ENCODE measurements around the gene TEFM. TPM values are rescaled to one million over a fixed set of nuclear protein-coding genes. Genes with fewer than 3 reads are reported as not detected.
"Not testable (repeated sequence)": the region's sequence is repeated elsewhere in the genome, so short reads cannot be mapped to it uniquely, and the experiment has no call there.

Gene TEFM, protein sequence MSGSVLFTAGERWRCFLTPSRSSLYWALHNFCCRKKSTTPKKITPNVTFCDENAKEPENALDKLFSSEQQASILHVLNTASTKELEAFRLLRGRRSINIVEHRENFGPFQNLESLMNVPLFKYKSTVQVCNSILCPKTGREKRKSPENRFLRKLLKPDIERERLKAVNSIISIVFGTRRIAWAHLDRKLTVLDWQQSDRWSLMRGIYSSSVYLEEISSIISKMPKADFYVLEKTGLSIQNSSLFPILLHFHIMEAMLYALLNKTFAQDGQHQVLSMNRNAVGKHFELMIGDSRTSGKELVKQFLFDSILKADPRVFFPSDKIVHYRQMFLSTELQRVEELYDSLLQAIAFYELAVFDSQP
- 10 to 100 TPM; 14.2 to 19.5 (median 14.9) TPM for polyA plus RNA-seq

DNA sequence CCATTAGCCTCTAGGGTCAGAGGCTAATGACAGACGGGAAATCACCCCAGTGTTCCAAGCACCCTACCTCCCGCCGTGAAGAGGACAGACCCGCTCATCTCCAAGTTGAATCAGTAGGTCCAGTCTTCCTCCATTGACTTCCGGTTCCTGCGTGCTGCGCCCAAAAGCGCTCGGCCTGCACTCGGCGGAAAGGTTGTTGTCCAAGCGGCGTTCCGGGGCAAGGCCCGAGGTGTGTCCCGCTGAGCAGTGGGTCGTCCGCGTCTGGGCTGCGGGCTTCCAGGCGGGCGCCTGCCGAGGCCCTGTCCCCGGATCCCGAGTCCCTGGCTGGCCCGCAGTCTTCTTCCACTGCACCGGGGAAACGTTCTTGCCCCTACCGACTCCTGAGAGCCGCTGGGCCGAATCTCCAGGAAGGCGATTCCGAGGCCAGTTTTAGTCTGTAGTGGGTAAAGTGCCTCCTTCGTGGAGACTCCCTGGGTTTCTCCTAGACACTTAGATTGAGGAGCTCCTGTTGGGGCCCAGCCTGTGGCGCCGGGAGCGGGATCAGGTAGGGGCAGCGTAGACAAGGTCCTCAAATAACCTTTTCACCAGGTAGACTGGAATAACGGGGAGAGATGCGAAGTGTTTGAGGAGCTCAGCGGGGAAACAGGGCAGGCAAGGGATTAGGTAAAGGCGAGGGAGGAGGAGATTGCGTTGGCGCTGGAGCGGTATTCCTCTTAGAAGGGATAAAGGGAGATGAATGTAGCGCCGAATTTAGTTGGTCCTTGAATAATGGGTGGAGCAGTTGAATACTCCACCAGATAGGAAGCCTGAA, at the start of gene TEFM:
Gene TEFM (minus strand): TSS at position 138 of the 811 bp plus-strand sequence. CDS start 40 bp downstream, at position 98.
- Mint-ChIP-seq H3K4me1 (peaks cover 40 to 49% of the 10 kb centered on the region in 2 donors), H3K27ac (peak within 1 kb of the TSS; percentile 88 to 98 (median 95)), H3K36me3 (peaks cover 4 to 8% (median 7%) of the 10 kb centered on the region in 3 donors), H3K27me3 (ENCODE audit: low read depth in 3 of 3) (peaks cover 0 to 4% (median 2%) of the 10 kb centered on the region in 3 donors), H3K4me3 (peak within 1 kb of the TSS; percentile 91 to 100 (median 94)), H3K9me3 (no peaks in the 10 kb centered on the region)
- DNase-seq, result peak; percentile 86 to 89 (median 89)

DNA sequence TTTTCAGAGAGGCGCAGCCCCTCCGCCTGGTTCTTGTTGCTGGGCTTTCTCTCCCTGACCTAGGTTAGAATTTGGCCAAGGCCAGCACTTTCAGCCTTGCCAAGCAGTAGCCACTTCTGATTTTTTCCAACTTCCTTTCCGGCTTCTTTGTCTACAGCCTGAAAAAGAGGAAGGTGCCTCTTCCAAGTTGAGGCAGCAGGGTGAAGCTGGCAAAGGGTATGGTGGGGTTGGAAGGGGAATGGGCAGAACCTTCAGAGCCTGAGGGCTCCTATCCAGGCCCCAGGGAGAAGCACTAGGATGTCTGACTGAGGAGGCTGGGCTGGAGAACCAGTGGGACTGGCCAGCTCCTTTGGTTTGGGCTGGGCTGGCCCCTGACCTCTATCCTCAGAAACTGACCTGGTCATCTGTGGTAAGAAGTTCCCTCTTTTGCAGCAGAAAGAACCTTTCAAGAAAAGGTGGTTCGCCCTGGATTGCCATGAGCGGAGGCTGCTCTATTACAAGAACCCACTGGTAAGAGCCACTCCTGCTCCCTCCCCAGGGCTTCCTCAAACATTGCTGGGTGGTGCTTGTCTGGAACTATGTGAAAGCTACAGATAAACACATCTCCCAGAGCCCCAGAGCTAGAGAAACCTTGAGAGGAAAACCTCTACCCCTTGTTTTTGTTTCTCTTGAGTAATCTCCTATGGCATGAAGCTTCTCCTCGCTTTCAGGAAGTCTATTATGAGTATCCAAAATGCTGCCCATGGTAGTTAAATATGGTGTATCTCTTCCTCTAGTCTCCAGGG, 48.2 kb upstream of the TEFM start:
- Mint-ChIP-seq H3K9me3 (no peaks in the 10 kb centered on the region), H3K4me1 (no peaks in the 10 kb centered on the region), H3K27me3 (ENCODE audit: low read depth in 3 of 3) (peaks cover under 1 to 5% (median 4%) of the 10 kb centered on the region in 3 donors), H3K27ac (no peak overlapping the region), H3K36me3 (no peaks in the 10 kb centered on the region), H3K4me3 (no peak overlapping the region)
- DNase-seq, result no peak

DNA sequence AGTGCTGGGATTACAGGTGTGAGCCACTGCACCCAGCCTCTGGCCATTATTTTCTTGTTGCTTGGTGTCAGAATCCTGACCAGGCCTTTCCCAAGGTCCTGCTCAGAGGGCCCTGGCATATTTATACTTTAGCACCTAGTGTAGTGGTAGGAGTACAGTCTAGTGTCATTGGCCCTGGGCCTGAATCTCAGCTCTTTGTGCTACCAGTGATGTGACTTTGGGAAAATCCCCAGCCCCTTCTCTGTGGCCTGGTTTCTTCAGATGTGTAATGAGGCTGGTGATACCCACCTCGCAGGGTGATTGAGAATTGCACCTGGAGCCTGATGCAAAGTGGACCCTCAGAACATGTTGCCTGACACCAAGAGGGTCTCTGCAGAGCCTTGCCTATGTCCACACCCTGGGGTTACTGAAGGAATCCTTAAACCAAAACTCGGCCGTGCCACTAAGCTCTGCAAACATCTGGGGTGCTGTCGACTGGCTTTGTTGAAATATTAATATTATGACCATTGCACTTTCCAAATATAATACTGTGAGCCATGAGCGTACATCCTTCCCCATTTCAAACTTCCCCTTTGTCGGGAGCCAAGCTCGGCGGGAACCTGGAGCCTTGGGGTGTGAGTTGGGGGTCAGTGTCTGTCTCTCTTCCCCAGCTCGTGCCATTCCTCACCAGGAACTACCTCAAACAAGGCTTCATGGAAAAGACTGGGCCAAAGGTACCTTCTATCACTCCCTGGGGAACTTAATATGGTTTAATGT, 46.8 kb upstream of the TEFM start:
- no peak overlapping the region for H3K27ac Mint-ChIP-seq
- H3K9me3 Mint-ChIP-seq, result peaks cover 0 to 1% (median 0%) of the 10 kb centered on the region in 6 donors
- no peak for DNase-seq
- no peaks in the 10 kb centered on the region for H3K36me3 Mint-ChIP-seq
- peak overlapping the region in 1 of 5 donors; percentile 4 for H3K4me3 Mint-ChIP-seq
- no peaks in the 10 kb centered on the region for H3K4me1 Mint-ChIP-seq
- peaks cover 0 to 5% (median 4%) of the 10 kb centered on the region in 3 donors for H3K27me3 Mint-ChIP-seq (ENCODE audit: low read depth in 3 of 3)

DNA sequence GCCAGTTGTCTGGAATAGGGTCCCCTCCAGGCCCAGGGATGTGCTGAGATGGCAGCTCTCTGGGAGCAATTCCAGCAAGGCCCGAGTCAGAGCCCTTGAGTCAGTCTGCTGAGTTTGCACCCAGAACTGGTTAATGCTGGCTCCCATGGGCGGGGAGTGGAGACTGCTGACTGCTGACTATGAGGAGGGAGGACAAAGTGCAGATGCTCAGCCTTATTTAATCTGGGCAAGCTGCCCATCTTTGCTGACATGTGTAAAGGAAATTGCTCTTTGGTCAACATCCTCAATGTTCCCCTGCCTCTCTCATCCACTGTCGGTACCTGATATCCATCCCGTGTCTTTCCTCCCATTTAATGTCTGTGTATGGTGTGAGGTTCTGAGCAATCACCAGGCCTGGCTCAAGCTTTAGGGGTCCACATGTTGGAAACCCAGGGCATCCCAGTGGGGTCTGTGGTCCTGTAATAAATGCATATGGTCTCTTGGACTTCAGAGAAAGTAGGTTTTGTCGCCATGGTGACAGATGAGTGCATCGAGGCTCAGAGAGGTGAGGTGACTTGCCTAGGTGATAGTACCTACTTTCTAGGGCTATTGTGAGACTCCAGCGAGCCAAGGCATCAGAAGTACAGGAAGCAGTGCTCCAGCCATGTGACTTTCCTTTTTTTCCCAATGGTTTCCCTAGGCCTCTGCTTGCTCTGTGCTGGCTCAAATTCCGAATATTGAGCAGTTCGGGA, 44.8 kb upstream of the TEFM start:
- peaks cover 0 to 2% (median 0%) of the 10 kb centered on the region in 3 donors for H3K27me3 Mint-ChIP-seq (ENCODE audit: low read depth in 3 of 3)
- H3K4me1 Mint-ChIP-seq, result no peaks in the 10 kb centered on the region
- no peak for DNase-seq
- H3K27ac Mint-ChIP-seq, result no peak overlapping the region
- H3K9me3 Mint-ChIP-seq, result peaks cover 0 to 2% (median 0%) of the 10 kb centered on the region in 6 donors
- no peaks in the 10 kb centered on the region for H3K36me3 Mint-ChIP-seq
- no peak overlapping the region for H3K4me3 Mint-ChIP-seq

DNA sequence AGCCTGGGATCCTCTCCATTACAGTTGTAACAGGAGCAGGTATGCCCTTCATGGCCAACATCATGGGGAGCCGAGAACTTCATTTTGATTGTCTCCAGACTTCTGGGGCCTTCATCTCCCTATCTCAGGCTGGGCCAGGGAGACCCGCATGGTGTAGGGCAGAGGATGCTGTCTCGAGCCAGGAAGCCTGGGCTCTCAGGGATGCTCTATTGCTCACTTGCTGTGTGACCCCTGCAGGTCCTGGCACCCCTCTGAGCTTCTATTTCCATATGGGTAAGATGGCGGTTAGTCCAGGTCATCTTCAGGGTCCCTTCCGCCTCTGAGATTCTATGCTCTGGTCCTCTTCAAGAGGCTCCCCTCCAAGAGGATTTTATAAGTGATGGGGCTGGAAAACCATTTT, 44.2 kb upstream of the TEFM start:
- no peaks in the 10 kb centered on the region for H3K4me1 Mint-ChIP-seq
- no peaks in the 10 kb centered on the region for H3K36me3 Mint-ChIP-seq
- no peak overlapping the region for H3K27ac Mint-ChIP-seq
- no peak overlapping the region for H3K4me3 Mint-ChIP-seq
- peaks cover 0 to 2% (median 0%) of the 10 kb centered on the region in 3 donors for H3K27me3 Mint-ChIP-seq (ENCODE audit: low read depth in 3 of 3)
- peaks cover 0 to 2% (median 0%) of the 10 kb centered on the region in 6 donors for H3K9me3 Mint-ChIP-seq
- DNase-seq, result no peak

DNA sequence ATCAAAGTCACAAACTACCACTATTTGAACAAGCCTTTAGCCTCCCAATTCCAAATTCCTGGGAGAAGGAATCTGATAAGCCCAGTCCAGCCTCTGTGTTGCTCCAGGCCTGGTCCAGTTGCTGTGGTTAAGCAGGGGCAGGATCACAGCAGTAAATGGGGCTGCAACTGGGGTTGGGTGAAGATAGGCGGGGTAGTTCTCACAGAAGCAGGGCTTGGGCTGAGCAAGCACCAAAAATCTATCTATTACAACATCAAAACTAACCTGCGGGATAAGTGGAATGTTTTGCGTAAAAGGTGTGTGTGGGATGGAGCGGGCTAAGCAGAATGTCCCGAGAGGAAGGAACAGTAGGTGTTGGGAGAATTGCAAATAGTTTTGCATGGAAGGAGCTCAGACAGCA, 41.8 kb upstream of the TEFM start:
- Mint-ChIP-seq H3K4me1 (no peaks in the 10 kb centered on the region), H3K27me3 (ENCODE audit: low read depth in 3 of 3) (peaks cover 0 to 2% (median 0%) of the 10 kb centered on the region in 3 donors), H3K36me3 (no peaks in the 10 kb centered on the region), H3K4me3 (no peak overlapping the region), H3K27ac (no peak overlapping the region), H3K9me3 (peaks cover 0 to 2% (median 0%) of the 10 kb centered on the region in 6 donors)
- no peak for DNase-seq

DNA sequence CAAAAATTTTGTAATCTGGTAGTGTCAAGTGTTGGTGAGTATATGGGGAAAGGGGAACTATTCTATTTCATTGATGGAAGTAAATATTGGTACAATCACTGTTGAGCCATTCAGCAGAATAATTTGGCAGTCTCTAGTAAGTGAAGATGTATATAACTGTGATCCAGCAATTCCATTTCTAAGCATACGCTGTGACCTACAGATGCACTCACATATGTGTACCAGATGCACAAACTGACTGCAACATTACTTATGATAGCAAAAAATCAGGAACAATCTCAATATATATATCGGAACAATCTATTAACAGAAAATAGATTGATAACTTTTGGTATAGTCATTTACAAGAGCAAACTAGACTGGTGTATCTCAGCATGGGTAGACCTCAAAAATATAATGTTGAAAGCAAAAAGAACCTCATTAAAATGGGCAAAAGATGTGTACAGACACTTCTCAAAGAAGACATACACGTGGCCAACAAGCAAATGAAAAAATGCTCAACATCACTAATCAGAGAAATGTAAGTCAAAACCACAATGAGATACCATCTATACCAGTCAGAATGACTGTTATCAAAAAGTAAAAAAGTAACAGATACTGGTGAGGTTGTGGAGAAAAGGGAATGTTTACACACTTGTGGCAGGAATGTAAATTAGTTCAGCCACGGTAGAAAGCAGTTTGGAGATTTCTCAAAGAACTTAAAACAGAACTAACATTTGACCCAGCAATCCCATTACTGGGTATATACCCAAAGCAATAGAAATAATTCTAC, 36.5 kb upstream of the TEFM start:
- Mint-ChIP-seq H3K4me1 (no peaks in the 10 kb centered on the region), H3K27ac (no peak overlapping the region)

DNA sequence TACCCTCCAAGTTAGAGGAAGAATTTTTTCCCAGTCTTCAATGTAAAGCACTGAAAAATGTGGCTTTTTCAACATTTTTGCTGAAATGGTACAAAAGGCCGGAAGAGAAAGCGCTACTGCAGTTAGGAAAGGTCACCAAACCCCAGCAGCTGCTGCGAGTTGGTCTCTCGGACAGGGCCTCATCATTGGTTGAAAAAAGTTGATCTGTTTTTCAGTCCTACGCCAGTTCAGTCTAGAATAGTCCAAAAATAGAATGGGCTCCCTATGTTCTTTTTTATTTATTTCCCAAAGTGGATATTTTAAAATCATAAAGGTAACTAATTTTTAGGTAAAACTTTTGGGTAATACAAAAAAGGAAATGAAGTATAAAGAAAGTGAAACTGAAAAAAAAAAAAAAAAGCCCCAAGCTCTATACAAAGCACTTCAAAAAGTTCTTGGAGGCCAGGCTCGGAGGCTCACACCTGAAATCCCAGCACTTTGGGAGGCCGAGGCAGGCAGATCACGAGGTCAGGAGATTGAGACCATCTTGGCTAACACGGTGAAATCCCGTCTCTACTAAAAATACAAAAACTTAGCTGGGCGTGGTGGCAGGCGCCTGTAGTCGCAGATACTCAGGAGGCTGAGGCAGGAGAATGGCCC, 33.1 kb upstream of the TEFM start:
- Mint-ChIP-seq H3K4me1 (no peaks in the 10 kb centered on the region), H3K36me3 (peaks cover 0 to 7% (median 0%) of the 10 kb centered on the region in 3 donors), H3K4me3 (peak overlapping the region in 2 of 5 donors; percentile 4 to 9), H3K9me3 (no peaks in the 10 kb centered on the region), H3K27me3 (ENCODE audit: low read depth in 3 of 3) (peaks cover 0 to 2% (median 0%) of the 10 kb centered on the region in 3 donors), H3K27ac (no peak overlapping the region)
- no peak for DNase-seq

More for the DNA sequence above, 36.5 kb upstream of the TEFM start:
- no peak for DNase-seq
- Mint-ChIP-seq H3K9me3 (no peaks in the 10 kb centered on the region), H3K4me3 (no peak overlapping the region), H3K36me3 (peaks cover 0 to 7% (median 0%) of the 10 kb centered on the region in 3 donors), H3K27me3 (ENCODE audit: low read depth in 3 of 3) (no peaks in the 10 kb centered on the region)

DNA sequence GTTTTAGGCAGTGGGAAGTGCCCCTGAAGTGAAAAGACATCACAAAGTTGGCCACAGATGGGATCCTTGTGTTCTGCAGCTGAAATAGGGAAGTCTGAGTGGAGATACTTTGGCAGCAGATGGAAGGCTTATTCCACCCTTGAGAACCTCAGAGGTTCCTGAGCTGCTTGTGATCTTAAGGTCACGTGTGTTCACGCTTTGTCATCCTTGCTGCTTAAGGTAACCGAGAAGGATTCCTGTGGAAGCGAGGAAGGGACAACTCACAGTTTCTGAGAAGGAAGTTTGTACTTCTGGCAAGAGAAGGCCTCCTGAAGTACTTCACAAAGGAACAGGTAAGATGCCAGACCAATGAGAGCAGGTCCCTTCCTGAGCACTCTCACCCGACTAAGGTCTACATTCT, 27.9 kb upstream of the TEFM start:
- H3K4me1 Mint-ChIP-seq, result no peaks in the 10 kb centered on the region
- no peak overlapping the region for H3K4me3 Mint-ChIP-seq
- H3K9me3 Mint-ChIP-seq, result no peaks in the 10 kb centered on the region
- peaks cover 0 to 4% (median 0%) of the 10 kb centered on the region in 3 donors for H3K27me3 Mint-ChIP-seq (ENCODE audit: low read depth in 3 of 3)
- no peak overlapping the region for H3K27ac Mint-ChIP-seq
- no peak for DNase-seq
- H3K36me3 Mint-ChIP-seq, result no peaks in the 10 kb centered on the region

DNA sequence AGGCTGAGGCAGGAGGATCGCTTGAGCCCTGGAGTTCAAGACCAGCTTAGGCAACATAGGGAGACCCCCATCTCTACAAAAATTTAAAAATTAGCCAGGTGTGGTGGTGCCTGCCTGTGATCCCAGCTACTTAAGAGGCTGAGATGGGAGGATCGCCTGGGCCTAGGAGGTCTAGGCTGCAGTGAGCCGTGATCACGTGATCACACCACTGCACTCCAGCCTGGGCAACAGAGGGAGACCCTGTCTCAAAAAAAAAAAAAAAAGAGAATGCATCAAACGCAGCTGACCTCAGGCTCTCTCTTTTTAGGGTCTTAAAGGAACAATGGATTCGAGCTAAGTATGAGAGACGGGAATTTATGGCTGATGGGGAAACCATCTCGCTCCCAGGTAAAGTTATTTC, 25.5 kb upstream of the TEFM start:
- not testable (repeated sequence) for H3K9me3 Mint-ChIP-seq; DNase-seq; H3K36me3 Mint-ChIP-seq; H3K27me3 Mint-ChIP-seq (ENCODE audit: low read depth in 3 of 3); H3K4me1 Mint-ChIP-seq; H3K27ac Mint-ChIP-seq; H3K4me3 Mint-ChIP-seq

DNA sequence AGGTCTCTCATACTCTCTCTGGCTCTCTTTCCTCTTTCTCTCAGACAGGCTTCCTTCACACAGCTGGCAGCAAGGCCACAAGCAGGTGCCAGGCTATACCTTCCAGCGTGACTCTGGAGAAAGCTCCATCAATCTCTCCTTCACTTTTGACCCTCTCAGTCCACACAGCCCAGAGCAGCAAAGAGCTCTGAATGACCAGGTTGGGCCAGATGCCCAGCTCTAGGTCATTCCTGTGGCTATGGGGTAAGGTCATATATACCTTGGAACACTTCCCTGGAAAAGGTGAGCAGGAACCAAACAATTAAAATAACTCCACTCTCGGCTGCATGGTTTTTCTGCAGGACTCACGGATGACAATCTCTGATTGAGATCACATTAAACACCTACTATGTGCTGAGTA, 24.5 kb upstream of the TEFM start:
- no peak overlapping the region for H3K27ac Mint-ChIP-seq
- H3K27me3 Mint-ChIP-seq (ENCODE audit: low read depth in 3 of 3), result peaks cover 0 to 6% (median 6%) of the 10 kb centered on the region in 3 donors
- H3K4me1 Mint-ChIP-seq, result no peaks in the 10 kb centered on the region
- H3K9me3 Mint-ChIP-seq, result no peaks in the 10 kb centered on the region
- H3K4me3 Mint-ChIP-seq, result no peak overlapping the region
- H3K36me3 Mint-ChIP-seq, result no peaks in the 10 kb centered on the region
- no peak for DNase-seq

DNA sequence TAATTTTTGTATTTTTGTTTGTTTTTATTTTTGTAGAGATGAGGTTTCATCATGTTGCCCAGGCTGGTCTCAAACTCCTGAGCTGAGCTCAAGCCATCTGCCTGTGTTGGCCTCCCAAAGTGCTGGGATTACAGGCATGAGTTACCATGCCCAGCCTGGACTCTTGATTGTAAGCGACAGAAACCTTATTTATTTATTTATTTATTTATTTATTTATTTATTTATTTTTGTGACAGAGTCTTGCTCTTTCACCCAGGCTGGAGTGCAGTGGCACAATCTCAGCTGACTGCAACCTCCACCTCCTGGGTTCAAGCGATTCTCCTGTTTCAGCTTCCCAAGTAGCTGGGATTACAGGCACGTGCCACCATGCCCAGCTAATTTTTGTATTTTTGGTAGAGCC, 23.8 kb upstream of the TEFM start:
- H3K4me1 Mint-ChIP-seq; DNase-seq; H3K27me3 Mint-ChIP-seq (ENCODE audit: low read depth in 3 of 3); H3K4me3 Mint-ChIP-seq; H3K27ac Mint-ChIP-seq; H3K9me3 Mint-ChIP-seq; H3K36me3 Mint-ChIP-seq: not testable (repeated sequence)

Data from immature natural killer cell (primary cell).